K562 (cell line): ENCODE data around the gene SYT3. TPM values are rescaled to one million over a fixed set of nuclear protein-coding genes. Genes with fewer than 3 reads are reported as not detected.

Experiments
- BRD9 ChIP-seq: fragments of 450-650 bp; IDR thresholded peaks from 2 replicates; pipeline ENCODE4 v1.6.1; 2018; ENCODE audit warnings: low read depth; ENCODE audit not compliant: partially characterized antibody
- CHD4 ChIP-seq: fragments of 200-600 bp; sonication (generic); IDR thresholded peaks from 3 replicates; pipeline ENCODE4 v1.6.1; 2012; ENCODE audit warnings: low read depth, mild to moderate bottlenecking, mixed read lengths, low read length, inconsistent platforms; ENCODE audit not compliant: insufficient read depth, insufficient replicate concordance, poor library complexity, severe bottlenecking
- CREBBP ChIP-seq: IDR thresholded peaks from one replicate; pipeline ENCODE4 v1.6.1; 2012; ENCODE audit warnings: low read depth, mild to moderate bottlenecking, control low read depth, inconsistent platforms, low read length
- GTF2E2 ChIP-seq: fragments of 200-800 bp; sonication (Bioruptor generic); IDR thresholded peaks from 2 replicates; pipeline ENCODE4 v1.6.1; 2016; ENCODE audit warnings: missing genetic modification characterization, missing compliant biosample characterization
- MECOM ChIP-seq: fragments of 250-450 bp; sonication (Bioruptor Pico); IDR thresholded peaks from 2 replicates; pipeline ENCODE4 v1.8.0; 2022; ENCODE audit warnings: inconsistent platforms
- NEUROD1 ChIP-seq: fragments of 150-350 bp; IDR thresholded peaks from 2 replicates; pipeline ENCODE4 v1.6.1; 2014; ENCODE audit warnings: borderline replicate concordance, low read length, low read depth; ENCODE audit not compliant: partially characterized antibody
- PTBP1 ChIP-seq: fragments of 200-400 bp; formaldehyde crosslinking; IDR thresholded peaks from 2 replicates; pipeline ENCODE4 v1.6.1; 2017; ENCODE audit warnings: low read depth, low read length
- ZNF668 ChIP-seq: fragments of 250-450 bp; sonication (Bioruptor Pico); IDR thresholded peaks from 2 replicates; pipeline ENCODE4 v1.8.0; 2022; ENCODE audit warnings: mild to moderate bottlenecking, inconsistent platforms
- polyA plus RNA-seq, 8 experiments: library from polyadenylated mRNA; depleted of rRNA in 4 of 8; stranded (reverse) in 5 of 8; unstranded in 3 of 8; fragments of >200 nt; fragmentation: Nextera tagmentation in 2 of 8; fragmentation: Illumina TruSeq in 1 of 8; extraction: Ambion mirVana in 2 of 8; extraction: Trizol in 1 of 8; gene quantifications; 2 replicates each; pipeline versions ENCODE4 v1.2.1 to v1.2.3, GENCODE V29; 2011 to 2014; ENCODE audit warnings: inconsistent platforms in 1 of 8, missing spikeins in 1 of 8
- total RNA-seq, 7 experiments: library from RNA; depleted of rRNA in 6 of 7; stranded (reverse); fragments of >200 nt in 6 of 7; fragmentation: Illumina TruSeq in 2 of 7; extraction: Trizol in 2 of 7; gene quantifications; 2 replicates each; pipeline versions ENCODE4 v1.2.1 to v1.2.3, GENCODE V29; 2011 to 2021; ENCODE audit warnings: low replicate concordance in 1 of 7
- TF ChIP-seq, protein P1 (sequence below), 3 experiments: fragments of 200-800 bp in 1 of 3; fragments of 250-450 bp in 1 of 3; fragments of 450-650 bp in 1 of 3; sonication (Bioruptor Pico) in 1 of 3; sonication (Bioruptor generic) in 1 of 3; formaldehyde crosslinking in 1 of 3; IDR thresholded peaks; 2 replicates each; pipeline versions ENCODE4 v1.6.1 to v1.8.0; 2016 to 2022; ENCODE audit warnings: mild to moderate bottlenecking in 2 of 3, missing genetic modification characterization in 2 of 3, missing compliant biosample characterization in 1 of 3, moderate library complexity in 1 of 3
- TF ChIP-seq, protein P2 (sequence below): fragments of 450-650 bp; IDR thresholded peaks from 2 replicates; pipeline ENCODE4 v1.6.1; 2018; ENCODE audit not compliant: partially characterized antibody
- TF ChIP-seq, protein P3 (sequence below): sonication (generic); formaldehyde crosslinking; IDR thresholded peaks from 2 replicates; pipeline ENCODE4 v1.8.1; 2022; ENCODE audit warnings: missing genetic modification reagents
- TF ChIP-seq, protein P4 (sequence below): fragments of 450-650 bp; IDR thresholded peaks from 2 replicates; pipeline ENCODE4 v1.6.1; 2017; ENCODE audit warnings: antibody characterized with exemption, mild to moderate bottlenecking

Gene SYT3
- total and polyA plus RNA-seq, 9 of the 15 experiments (the other 6 are each of a cell fraction or from before 2014, with no cell fraction given): 0.36 to 2.0 (median 0.54) TPM; not detected in 2

DNA sequence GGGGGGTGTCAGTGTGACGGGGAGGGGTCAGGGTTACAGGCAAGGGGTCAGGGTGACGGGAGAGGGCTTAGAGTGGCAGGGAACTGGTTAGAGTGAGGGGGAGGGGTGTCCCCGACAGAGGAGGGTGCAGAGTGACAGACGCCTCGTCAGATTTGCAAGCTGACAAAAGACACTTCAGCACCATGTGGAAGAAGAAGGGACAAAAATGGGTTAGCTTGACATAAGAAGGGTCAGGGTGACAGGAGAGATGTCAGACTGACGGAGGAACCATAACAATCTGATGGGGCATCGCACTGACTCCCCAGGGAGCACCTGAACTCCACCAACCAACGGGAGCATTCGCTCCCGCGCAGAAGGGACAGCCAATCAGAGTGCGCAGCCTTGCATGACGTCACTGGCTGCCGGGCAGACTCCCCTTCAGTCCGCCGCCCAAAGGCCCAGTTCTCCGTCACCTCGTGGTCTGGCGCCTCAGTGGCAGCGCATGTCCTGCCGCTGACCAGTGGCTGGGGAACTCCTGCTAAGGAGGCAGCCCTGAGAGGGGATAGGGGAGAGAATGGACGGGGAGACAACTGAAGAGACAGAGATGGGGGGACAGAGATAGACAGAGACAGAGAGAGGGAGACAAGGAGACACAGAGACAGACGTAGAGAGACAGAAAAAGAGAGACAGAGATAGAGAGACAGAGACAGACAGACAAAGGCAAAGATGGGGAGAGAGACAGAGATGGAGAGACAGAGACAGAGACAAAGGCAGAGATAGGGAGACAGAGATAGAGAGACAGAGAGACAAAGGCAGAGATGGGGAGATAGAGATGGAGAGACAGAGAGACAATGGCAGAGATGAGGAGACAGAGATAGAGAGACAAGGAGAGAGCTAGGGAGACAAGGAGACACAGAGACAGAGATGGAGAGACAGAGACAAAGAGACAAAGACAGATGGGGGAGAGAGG lies 39.8 kb upstream of the SYT3 start (continued):
- TF ChIP-seq, protein P1, sequence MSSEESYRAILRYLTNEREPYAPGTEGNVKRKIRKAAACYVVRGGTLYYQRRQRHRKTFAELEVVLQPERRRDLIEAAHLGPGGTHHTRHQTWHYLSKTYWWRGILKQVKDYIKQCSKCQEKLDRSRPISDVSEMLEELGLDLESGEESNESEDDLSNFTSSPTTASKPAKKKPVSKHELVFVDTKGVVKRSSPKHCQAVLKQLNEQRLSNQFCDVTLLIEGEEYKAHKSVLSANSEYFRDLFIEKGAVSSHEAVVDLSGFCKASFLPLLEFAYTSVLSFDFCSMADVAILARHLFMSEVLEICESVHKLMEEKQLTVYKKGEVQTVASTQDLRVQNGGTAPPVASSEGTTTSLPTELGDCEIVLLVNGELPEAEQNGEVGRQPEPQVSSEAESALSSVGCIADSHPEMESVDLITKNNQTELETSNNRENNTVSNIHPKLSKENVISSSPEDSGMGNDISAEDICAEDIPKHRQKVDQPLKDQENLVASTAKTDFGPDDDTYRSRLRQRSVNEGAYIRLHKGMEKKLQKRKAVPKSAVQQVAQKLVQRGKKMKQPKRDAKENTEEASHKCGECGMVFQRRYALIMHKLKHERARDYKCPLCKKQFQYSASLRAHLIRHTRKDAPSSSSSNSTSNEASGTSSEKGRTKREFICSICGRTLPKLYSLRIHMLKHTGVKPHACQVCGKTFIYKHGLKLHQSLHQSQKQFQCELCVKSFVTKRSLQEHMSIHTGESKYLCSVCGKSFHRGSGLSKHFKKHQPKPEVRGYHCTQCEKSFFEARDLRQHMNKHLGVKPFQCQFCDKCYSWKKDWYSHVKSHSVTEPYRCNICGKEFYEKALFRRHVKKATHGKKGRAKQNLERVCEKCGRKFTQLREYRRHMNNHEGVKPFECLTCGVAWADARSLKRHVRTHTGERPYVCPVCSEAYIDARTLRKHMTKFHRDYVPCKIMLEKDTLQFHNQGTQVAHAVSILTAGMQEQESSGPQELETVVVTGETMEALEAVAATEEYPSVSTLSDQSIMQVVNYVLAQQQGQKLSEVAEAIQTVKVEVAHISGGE (CRISPR knock-in tag; IDR thresholded peaks at IDR 0.05): no peak
- TF ChIP-seq, protein P2, sequence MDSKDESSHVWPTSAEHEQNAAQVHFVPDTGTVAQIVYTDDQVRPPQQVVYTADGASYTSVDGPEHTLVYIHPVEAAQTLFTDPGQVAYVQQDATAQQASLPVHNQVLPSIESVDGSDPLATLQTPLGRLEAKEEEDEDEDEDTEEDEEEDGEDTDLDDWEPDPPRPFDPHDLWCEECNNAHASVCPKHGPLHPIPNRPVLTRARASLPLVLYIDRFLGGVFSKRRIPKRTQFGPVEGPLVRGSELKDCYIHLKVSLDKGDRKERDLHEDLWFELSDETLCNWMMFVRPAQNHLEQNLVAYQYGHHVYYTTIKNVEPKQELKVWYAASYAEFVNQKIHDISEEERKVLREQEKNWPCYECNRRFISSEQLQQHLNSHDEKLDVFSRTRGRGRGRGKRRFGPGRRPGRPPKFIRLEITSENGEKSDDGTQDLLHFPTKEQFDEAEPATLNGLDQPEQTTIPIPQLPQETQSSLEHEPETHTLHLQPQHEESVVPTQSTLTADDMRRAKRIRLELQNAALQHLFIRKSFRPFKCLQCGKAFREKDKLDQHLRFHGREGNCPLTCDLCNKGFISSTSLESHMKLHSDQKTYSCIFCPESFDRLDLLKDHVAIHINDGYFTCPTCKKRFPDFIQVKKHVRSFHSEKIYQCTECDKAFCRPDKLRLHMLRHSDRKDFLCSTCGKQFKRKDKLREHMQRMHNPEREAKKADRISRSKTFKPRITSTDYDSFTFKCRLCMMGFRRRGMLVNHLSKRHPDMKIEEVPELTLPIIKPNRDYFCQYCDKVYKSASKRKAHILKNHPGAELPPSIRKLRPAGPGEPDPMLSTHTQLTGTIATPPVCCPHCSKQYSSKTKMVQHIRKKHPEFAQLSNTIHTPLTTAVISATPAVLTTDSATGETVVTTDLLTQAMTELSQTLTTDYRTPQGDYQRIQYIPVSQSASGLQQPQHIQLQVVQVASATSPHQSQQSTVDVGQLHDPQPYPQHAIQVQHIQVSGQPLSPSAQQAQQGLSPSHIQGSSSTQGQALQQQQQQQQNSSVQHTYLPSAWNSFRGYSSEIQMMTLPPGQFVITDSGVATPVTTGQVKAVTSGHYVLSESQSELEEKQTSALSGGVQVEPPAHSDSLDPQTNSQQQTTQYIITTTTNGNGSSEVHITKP: no peak
- TF ChIP-seq ZNF668 (CRISPR knock-in tag) (no peak), BRD9 (peak; percentile 65), CREBBP (no peak), NEUROD1 (peak; percentile 46), PTBP1 (no peak), MECOM (CRISPR knock-in tag) (no peak), CHD4 (no peak), GTF2E2 (tag) (no peak)
- TF ChIP-seq, protein P3, sequence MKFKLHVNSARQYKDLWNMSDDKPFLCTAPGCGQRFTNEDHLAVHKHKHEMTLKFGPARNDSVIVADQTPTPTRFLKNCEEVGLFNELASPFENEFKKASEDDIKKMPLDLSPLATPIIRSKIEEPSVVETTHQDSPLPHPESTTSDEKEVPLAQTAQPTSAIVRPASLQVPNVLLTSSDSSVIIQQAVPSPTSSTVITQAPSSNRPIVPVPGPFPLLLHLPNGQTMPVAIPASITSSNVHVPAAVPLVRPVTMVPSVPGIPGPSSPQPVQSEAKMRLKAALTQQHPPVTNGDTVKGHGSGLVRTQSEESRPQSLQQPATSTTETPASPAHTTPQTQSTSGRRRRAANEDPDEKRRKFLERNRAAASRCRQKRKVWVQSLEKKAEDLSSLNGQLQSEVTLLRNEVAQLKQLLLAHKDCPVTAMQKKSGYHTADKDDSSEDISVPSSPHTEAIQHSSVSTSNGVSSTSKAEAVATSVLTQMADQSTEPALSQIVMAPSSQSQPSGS (CRISPR knock-in tag): peak; percentile 71; the same call in 1 of the 2 replicates
- TF ChIP-seq, protein P4, sequence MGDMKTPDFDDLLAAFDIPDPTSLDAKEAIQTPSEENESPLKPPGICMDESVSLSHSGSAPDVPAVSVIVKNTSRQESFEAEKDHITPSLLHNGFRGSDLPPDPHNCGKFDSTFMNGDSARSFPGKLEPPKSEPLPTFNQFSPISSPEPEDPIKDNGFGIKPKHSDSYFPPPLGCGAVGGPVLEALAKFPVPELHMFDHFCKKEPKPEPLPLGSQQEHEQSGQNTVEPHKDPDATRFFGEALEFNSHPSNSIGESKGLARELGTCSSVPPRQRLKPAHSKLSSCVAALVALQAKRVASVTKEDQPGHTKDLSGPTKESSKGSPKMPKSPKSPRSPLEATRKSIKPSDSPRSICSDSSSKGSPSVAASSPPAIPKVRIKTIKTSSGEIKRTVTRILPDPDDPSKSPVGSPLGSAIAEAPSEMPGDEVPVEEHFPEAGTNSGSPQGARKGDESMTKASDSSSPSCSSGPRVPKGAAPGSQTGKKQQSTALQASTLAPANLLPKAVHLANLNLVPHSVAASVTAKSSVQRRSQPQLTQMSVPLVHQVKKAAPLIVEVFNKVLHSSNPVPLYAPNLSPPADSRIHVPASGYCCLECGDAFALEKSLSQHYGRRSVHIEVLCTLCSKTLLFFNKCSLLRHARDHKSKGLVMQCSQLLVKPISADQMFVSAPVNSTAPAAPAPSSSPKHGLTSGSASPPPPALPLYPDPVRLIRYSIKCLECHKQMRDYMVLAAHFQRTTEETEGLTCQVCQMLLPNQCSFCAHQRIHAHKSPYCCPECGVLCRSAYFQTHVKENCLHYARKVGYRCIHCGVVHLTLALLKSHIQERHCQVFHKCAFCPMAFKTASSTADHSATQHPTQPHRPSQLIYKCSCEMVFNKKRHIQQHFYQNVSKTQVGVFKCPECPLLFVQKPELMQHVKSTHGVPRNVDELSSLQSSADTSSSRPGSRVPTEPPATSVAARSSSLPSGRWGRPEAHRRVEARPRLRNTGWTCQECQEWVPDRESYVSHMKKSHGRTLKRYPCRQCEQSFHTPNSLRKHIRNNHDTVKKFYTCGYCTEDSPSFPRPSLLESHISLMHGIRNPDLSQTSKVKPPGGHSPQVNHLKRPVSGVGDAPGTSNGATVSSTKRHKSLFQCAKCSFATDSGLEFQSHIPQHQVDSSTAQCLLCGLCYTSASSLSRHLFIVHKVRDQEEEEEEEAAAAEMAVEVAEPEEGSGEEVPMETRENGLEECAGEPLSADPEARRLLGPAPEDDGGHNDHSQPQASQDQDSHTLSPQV: no peak
